Activated naive CD4-positive, alpha-beta T cell treated with anti-CD3 and anti-CD28 coated beads, Interleukin-2, amount 10 ng/mL, durations not matched to agents 7 days and 5 days (primary cell): ENCODE results near the gene TPP1.

Source experiments
- CTCF ChIA-PET: fragments of 350-600 bp; sonication (Branson Sonifier 250); formaldehyde crosslinking; loops from one replicate; lab custom pipeline; 2021; ENCODE audit warnings: antibody characterized with exemption; lab: Charles Lee
- DNase-seq: peaks from one replicate; pipeline ENCODE4 v3.0.0-alpha.2; 2020
- H3K27ac Mint-ChIP-seq: one replicate; pipeline ENCODE4 v1.8.0; 2021; ENCODE audit warnings: mild to moderate bottlenecking, moderate library complexity, mixed read lengths
- H3K27me3 Mint-ChIP-seq: one replicate; pipeline ENCODE4 v1.8.0; 2021; ENCODE audit warnings: mild to moderate bottlenecking, mixed read lengths
- H3K36me3 Mint-ChIP-seq: one replicate; pipeline ENCODE4 v1.8.0; 2021; ENCODE audit warnings: mixed read lengths
- H3K4me1 Mint-ChIP-seq: one replicate; pipeline ENCODE4 v1.8.0; 2021; ENCODE audit warnings: mixed read lengths
- H3K4me3 Mint-ChIP-seq: one replicate; pipeline ENCODE4 v1.8.0; 2021; ENCODE audit warnings: mild to moderate bottlenecking, moderate library complexity, mixed read lengths
- H3K9me3 Mint-ChIP-seq: one replicate; pipeline ENCODE4 v1.8.0; 2021; ENCODE audit warnings: mixed read lengths

The TPP1 gene

DNA sequence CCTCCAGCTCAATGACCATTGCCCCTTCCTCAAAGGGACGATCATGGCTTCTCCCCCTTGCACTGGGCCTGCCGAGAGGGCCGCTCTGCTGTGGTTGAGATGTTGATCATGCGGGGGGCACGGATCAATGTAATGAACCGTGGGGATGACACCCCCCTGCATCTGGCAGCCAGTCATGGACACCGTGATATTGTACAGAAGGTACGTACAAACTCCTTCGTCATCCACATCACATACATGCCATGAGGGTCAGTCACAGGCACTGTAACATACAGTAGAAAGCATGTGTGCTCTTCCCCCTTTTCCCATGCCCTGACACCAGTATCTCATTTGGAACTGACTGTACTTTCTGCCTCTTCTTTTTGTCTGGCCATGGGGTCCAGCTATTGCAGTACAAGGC lies 11.2 kb downstream of the TPP1 start:
- Mint-ChIP-seq H3K27me3 (no peaks in the 10 kb centered on the region), H3K9me3 (no peaks in the 10 kb centered on the region), H3K36me3 (peaks cover 51% of the 10 kb centered on the region), H3K27ac (peak overlapping the region; percentile 80), H3K4me1 (peaks cover 22% of the 10 kb centered on the region), H3K4me3 (no peak overlapping the region)
- CTCF ChIA-PET: interaction anchor here (1.5 to 7.2 kb wide), 2 partner anchors 74 to 76 kb away, joined by 4 to 66 read pairs; partner anchors contain the start of gene MRPL17
- peak; percentile 1 for DNase-seq

DNA sequence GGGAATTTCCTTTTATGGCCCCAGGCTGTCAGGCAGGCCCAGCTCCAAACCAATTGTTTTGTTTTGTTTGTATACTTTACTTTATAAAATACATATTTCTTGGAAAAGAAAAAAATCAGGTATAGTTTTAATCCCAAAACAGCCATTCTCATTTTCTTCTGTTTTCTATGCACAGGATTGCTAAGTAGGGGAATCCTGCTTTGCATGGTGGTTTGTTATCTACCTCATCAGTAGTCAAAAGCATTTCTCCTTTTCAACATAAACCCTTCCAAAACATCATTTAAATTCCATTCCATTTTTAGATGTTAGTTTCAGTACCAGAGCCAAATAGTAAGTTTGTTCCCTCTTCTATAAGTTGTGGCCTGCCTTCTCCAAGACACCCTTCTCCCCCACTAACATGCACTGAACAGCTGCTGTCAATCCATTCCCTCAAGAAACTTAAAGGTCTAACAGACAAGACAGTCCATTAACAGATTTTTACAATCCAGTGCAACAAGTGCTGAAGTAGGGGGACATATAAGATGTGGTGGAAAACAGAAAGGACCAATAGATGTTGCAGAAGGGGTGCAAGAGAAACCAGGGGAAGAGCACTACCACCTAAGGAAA lies 11.9 kb downstream of the TPP1 start:
- Mint-ChIP-seq H3K4me1 (peaks cover 22% of the 10 kb centered on the region), H3K4me3 (peak overlapping the region; percentile 46), H3K36me3 (peaks cover 54% of the 10 kb centered on the region), H3K9me3 (no peaks in the 10 kb centered on the region), H3K27ac (peak overlapping the region; percentile 80), H3K27me3 (no peaks in the 10 kb centered on the region)
- CTCF ChIA-PET: interaction anchor here (1.5 to 7.2 kb wide), 3 partner anchors 11 to 76 kb away, joined by 4 to 66 read pairs (median 7); partner anchors contain the start of genes MRPL17 and TPP1
- DNase-seq: peak; percentile 4

DNA sequence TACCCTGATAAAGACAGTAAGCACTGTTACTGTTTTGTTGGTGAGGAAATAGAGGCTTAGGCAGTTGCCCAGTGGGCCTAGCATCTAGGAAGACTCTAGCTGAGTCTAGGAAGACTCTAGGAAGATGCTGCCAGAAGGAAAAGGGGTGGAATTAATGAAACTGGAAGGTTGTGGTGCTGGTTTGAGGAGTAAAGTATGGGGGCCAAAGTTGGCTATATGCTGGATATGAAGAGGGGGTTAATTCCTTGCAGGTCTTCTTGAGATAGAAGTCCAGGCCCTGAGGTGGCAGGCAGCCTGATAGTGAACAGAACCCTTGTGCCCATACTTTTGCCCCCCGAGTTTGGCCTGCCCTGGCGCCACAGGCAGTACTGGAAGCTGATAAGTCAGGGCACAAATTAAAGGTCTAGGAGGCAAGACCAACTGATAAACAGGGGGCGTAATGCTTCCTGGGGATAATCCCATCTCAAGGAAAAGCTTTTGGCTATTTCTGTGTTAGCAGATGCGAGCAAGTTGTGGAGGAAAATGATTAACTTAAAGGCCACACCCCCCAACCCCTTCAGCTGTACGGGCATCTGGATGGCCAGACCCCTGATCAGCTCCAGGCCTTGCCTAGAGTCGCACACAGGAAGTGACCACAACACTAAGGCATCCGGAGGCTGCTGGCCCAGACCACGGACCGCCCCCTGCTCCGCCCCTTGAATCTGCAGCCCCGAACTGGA lies 12.6 kb downstream of the TPP1 start:
- H3K36me3 Mint-ChIP-seq: peaks cover 56% of the 10 kb centered on the region
- H3K4me1 Mint-ChIP-seq: peaks cover 22% of the 10 kb centered on the region
- no peak overlapping the region for H3K4me3 Mint-ChIP-seq
- no peaks in the 10 kb centered on the region for H3K27me3 Mint-ChIP-seq
- DNase-seq: peak; percentile 73
- no peak overlapping the region for H3K27ac Mint-ChIP-seq
- no peaks in the 10 kb centered on the region for H3K9me3 Mint-ChIP-seq
- CTCF ChIA-PET: interaction anchor here (1.5 to 7.2 kb wide), 3 partner anchors 12 to 76 kb away, joined by 4 to 66 read pairs (median 7); partner anchors contain the start of genes MRPL17 and TPP1

DNA sequence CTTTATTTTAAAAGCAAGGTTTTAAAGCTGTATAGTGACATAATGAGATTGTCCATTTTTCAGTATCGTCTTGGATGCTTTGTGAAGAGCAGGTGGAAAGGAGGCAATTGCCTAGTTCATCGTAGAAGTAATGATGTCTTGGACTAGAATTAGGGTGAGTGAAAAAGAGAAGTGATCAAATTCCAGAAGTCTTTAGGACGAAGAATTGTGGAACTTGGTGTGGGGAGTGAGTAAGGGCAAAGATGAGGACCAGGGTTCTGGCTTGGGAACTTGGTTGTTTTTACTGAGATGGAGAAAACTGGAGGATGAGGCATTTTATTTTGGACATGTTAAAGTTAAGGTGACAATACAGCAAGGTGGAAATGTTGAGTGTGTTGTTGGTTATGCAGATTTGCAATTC lies 14.4 kb downstream of the TPP1 start:
- Mint-ChIP-seq H3K27me3 (no peaks in the 10 kb centered on the region), H3K4me3 (no peak overlapping the region), H3K27ac (no peak overlapping the region), H3K9me3 (no peaks in the 10 kb centered on the region), H3K36me3 (peaks cover 42% of the 10 kb centered on the region), H3K4me1 (peaks cover 5% of the 10 kb centered on the region)
- peak; percentile 9 for DNase-seq
- CTCF ChIA-PET: interaction anchor here (0.8 to 7.2 kb wide), 18 partner anchors 8 to 226 kb away, joined by 3 to 66 read pairs (median 4); partner anchors contain the start of genes MRPL17, TAF10 and TPP1

DNA sequence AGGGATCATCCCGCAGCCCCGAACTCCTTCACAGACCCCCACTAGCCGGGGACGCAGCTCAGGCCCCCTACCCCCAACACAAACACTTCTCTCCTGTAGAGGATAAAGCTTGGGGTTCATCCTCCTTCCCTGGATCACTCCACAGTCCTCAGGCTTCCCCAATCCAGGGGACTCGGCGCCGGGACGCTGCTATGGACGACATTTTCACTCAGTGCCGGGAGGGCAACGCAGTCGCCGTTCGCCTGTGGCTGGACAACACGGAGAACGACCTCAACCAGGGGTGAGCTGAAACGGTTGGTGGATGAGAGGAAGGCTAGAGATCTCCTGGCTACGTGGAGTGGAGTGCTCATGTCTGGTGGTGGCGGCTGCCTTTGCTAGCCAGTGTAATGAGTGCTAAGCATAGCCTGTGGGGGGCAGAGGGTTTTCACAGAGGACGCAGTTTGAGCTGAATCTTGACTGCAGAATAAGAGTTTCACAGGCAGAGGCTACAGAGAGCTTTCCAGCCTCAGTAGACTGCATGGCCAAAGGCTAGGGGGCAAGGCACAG lies 15.1 kb downstream of the TPP1 start:
- H3K36me3 Mint-ChIP-seq: peaks cover 42% of the 10 kb centered on the region

DNA sequence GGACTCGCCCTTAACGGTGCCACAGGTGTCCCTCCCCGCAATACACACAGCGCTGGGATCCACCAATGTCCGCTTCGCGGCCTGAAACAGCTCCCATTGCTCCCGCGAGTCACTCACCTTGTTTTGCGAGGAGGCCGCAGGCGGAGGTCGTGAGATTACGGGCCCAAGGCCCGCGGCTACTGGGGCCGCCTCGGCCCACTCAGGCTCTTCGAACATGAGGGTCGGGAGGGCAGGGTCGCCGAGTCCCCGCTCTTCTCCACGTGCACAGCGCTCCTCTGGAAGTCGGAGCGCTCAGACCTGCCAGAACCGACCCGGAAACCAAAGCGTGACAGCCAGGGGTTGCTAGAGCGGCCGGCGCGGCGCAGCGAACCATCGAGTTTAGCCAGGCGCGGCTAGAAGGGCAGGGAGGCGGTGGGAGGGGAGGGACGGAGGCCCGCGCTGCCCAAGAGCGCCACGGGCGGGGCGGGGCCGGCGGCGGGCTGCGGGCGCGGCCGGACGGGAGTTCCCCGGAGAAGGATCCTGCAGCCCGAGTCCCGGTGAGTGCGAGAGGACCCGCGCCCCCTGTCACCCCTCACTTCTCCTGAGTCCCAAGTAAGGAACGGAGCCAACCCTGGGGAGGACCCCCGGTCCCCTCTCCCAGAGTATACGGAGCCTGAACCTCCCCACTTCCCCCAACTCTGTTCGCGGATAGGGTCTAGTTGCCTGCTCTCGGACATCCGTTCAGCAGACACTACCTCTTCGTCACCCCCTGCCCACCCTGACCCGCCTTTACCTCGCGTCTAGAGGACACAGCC lies 15.7 kb downstream of the TPP1 start, which contains the start of the genes ILK and RRP8:
TSS of gene ILK (plus strand) at position 488 of the 794 bp plus-strand sequence. CDS start 498 bp downstream, outside the sequence.
TSS of gene RRP8 (minus strand) at position 330 of the 794 bp plus-strand sequence. CDS start at position 216, 114 bp downstream.
- no peaks in the 10 kb centered on the region for H3K9me3 Mint-ChIP-seq
- H3K4me1 Mint-ChIP-seq: no peaks in the 10 kb centered on the region
- H3K4me3 Mint-ChIP-seq: no peak within 1 kb of the TSS
- H3K27me3 Mint-ChIP-seq: no peaks in the 10 kb centered on the region
- no peak within 1 kb of the TSS for H3K27ac Mint-ChIP-seq
- peak; percentile 92 for DNase-seq
- peaks cover 40% of the 10 kb centered on the region for H3K36me3 Mint-ChIP-seq
- CTCF ChIA-PET: interaction anchor here (0.9 to 7.2 kb wide), 14 partner anchors 10 to 224 kb away, joined by 3 to 66 read pairs (median 6); partner anchors contain the start of genes MRPL17, TAF10 and TPP1

More for the DNA sequence above, 15.1 kb downstream of the TPP1 start:
- H3K4me1 Mint-ChIP-seq: no peaks in the 10 kb centered on the region
- CTCF ChIA-PET: interaction anchor here (0.8 to 7.2 kb wide), 20 partner anchors 9 to 225 kb away, joined by 3 to 66 read pairs (median 4); partner anchors contain the start of genes MRPL17, TAF10 and TPP1
- no peaks in the 10 kb centered on the region for H3K27me3 Mint-ChIP-seq
- H3K9me3 Mint-ChIP-seq: no peaks in the 10 kb centered on the region
- DNase-seq: peak; percentile 72
- no peak overlapping the region for H3K27ac Mint-ChIP-seq
- H3K4me3 Mint-ChIP-seq: no peak overlapping the region

DNA sequence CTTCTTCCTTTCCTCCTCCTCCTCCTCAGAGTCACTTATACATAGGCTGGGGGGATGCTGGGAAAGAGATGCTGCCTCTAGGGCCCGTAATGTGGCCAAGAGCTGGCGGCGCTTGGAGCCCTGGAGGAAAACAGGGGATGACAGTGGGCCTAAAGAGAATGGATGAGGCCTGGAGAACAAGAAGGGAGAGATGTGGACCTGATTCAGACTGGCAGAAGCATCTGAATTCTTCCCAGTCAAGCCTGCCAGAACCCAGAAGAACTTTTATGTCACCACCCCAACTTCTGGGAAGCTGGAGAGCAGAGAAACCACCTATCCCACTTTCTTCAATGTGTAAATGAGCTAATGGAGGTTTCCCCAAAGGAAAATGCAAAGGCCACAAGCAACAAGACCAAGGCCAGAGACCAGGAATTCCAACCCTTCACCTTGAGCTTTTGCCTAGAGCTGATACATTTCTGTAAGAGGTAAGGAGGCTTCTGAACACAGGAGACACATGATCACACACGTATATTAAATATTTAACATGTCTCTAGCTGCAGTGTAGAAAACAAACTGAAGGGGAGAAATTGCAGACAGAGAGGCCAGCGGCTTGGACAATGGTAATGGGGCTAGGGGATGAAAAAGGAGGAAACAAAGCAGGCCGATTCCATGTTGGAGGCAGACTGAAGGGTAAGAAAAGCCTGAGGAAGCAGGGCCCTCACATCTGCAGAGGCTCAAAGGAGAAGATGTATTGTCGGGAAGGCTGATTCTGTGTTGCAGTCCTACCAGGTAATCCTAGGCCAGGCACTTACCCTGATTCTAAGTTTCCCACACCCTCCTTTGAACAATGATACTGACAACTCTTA lies 16.9 kb downstream of the TPP1 start:
- Mint-ChIP-seq H3K9me3 (no peaks in the 10 kb centered on the region), H3K27ac (no peak overlapping the region), H3K4me3 (no peak overlapping the region), H3K27me3 (no peaks in the 10 kb centered on the region), H3K36me3 (peaks cover 36% of the 10 kb centered on the region), H3K4me1 (no peaks in the 10 kb centered on the region)
- CTCF ChIA-PET: interaction anchor here (1.2 to 7.2 kb wide), 3 partner anchors 70 to 223 kb away, joined by 3 to 66 read pairs (median 19); partner anchors contain the start of gene MRPL17
- peak; percentile 14 for DNase-seq

DNA sequence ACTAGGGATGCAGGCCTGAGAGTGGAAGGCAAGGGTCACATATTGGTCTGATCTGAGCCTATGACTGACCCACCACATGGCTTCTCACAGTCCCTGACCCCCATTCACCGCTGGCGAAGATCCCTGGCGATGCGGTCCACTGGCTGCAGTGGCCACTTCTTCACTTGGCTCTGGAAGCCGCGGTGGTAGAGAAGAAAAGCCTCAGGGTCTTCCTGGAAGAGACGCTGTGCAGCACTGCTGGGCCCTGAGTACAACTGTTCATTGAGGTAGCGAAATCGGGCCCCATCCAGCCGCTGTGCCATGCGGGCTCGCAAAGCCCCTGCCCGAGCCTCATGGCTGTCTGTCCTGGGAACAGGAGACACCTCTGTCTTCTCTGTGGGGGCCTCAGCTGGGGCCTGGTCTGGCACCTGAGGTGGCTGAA lies 18.2 kb downstream of the TPP1 start:
- Mint-ChIP-seq H3K27me3 (no peaks in the 10 kb centered on the region), H3K36me3 (peaks cover 32% of the 10 kb centered on the region), H3K27ac (no peak overlapping the region), H3K4me1 (no peaks in the 10 kb centered on the region), H3K9me3 (no peaks in the 10 kb centered on the region), H3K4me3 (no peak overlapping the region)
- peak; percentile 16 for DNase-seq
- CTCF ChIA-PET: no interaction called here

DNA sequence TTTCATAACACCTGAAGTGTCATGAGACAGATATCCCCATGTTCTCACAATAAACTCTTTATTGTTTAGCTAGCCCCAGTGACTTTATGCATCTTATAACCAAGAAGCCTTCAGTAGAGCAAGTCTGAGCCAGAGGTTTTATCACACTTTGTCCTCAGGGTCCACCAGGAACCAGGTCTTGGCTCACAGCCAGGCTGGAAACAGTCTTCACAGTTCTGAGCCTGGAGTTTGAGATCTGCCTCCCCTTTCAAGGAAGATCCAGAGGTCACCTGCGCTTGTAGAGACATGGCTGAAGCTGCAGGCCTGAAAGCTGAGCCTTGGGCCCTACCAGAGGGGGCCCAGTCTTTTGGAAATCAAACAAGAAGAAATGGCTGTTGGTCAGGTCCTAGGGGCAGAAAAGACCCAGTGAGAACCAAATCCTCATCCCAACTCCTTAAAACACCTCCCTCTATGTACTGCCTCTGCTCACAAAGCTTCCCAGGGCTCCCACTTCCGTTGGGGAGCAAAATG lies 19.3 kb downstream of the TPP1 start:
- CTCF ChIA-PET: no interaction called here
- H3K4me1 Mint-ChIP-seq: no peaks in the 10 kb centered on the region
- no peak overlapping the region for H3K4me3 Mint-ChIP-seq
- H3K9me3 Mint-ChIP-seq: no peaks in the 10 kb centered on the region
- DNase-seq: peak; percentile 14
- H3K27me3 Mint-ChIP-seq: no peaks in the 10 kb centered on the region
- H3K27ac Mint-ChIP-seq: no peak overlapping the region
- peaks cover 34% of the 10 kb centered on the region for H3K36me3 Mint-ChIP-seq

DNA sequence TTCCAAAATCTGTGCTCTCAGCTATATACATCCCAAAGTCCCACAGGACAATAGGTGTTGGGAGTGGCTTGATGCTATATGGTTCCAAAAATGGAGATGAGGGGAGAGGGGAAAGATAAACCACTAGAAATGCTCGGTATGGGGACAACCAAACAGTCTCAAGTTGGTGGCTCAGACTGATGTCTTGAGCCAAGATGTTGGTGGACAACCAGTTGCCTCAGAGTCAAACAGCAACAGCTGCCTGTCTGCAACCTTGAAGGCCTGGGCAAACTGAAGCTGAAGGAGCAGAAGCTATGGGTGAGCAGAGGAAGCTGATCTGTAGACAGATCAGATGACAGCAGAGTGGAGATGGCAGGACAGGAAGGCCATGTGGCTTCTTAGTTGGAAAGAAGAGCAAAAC lies 19.8 kb downstream of the TPP1 start:
- H3K9me3 Mint-ChIP-seq: no peaks in the 10 kb centered on the region
- peaks cover 37% of the 10 kb centered on the region for H3K36me3 Mint-ChIP-seq
- CTCF ChIA-PET: interaction anchor here (1.0 kb wide), 1 partner anchor 84 kb away, joined by 4 read pairs; the partner anchor contains the start of gene MRPL17
- no peak overlapping the region for H3K4me3 Mint-ChIP-seq
- H3K4me1 Mint-ChIP-seq: peaks cover 2% of the 10 kb centered on the region
- H3K27me3 Mint-ChIP-seq: no peaks in the 10 kb centered on the region
- peak; percentile 4 for DNase-seq
- no peak overlapping the region for H3K27ac Mint-ChIP-seq

DNA sequence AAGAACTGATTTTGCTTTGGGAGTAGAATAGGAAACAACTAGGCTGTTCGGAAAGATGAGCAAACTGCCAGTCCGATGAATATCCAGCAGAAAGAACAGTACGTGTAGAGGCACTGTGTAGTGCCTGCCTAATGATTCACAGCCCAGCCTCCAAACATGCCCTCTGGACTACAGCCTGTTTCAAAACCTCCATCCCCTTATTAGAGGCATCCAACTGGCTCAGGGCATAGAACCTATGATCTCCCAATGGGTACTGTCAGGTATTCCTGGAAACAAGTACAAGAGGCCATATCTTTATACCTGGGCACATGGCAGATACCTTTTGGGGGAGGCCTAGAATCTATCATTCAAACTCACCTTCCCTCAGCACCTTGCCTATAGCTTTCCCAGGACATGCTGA lies 20.7 kb downstream of the TPP1 start:
- H3K27me3 Mint-ChIP-seq: no peaks in the 10 kb centered on the region
- CTCF ChIA-PET: interaction anchor here (1.0 kb wide), 1 partner anchor 85 kb away, joined by 4 read pairs; the partner anchor contains the start of gene MRPL17
- H3K27ac Mint-ChIP-seq: no peak overlapping the region
- H3K36me3 Mint-ChIP-seq: peaks cover 42% of the 10 kb centered on the region
- H3K4me3 Mint-ChIP-seq: no peak overlapping the region
- no peak for DNase-seq
- no peaks in the 10 kb centered on the region for H3K9me3 Mint-ChIP-seq
- peaks cover 10% of the 10 kb centered on the region for H3K4me1 Mint-ChIP-seq

DNA sequence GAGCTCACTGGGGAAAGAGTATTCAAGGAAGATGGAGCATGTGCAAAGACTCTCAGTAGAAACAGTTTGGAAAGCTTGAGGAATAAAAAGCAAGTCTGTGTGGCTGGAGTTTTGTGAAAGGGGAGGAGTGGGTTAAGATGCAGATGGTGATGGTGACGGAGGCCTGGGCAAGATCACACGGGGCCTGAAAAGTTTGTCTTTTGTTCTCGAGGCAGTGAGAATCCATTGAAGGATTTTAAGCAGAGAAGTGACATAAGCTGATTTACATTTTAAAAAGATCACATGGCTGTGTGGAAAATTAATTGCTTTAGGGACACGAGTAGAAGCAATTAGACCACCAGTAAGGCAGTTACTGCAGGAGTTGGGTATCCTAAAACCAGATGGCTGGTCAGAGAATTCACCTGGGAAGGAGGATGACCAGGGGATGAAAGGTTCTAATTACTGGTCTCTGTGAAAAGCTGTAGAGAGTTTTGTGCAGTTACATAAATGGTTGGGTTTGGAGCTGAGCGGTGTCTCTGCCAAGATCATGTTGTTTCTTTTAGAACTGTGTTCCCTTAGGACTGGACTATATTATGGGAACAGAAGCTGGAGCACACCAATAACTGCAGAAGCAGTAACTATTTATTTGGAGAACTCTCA lies 22.9 kb downstream of the TPP1 start:
- H3K36me3 Mint-ChIP-seq: peaks cover 46% of the 10 kb centered on the region
- DNase-seq: no peak
- no peaks in the 10 kb centered on the region for H3K9me3 Mint-ChIP-seq
- CTCF ChIA-PET: interaction anchor here (0.8 to 2.0 kb wide), 3 partner anchors 9 to 65 kb away, joined by 3 to 6 read pairs (median 3); no protein-coding TSS in a partner anchor
- no peak overlapping the region for H3K4me3 Mint-ChIP-seq
- H3K27me3 Mint-ChIP-seq: no peaks in the 10 kb centered on the region
- H3K27ac Mint-ChIP-seq: no peak overlapping the region
- H3K4me1 Mint-ChIP-seq: peaks cover 12% of the 10 kb centered on the region
